Sigmoid colon (tissue), 7 donors: ENCODE measurements around the gene RARA. TPM values are rescaled to one million over a fixed set of nuclear protein-coding genes. Genes with fewer than 3 reads are reported as not detected.
A peak's percentile ranks its signal among the peaks of the same experiment; 100 is the strongest.

ENCODE experiments used
- DNase-seq: peaks from one replicate; pipeline ENCODE4 v3.0.0-alpha.2; 2019
- H3K27ac ChIP-seq, 4 donors: fragments of 200-600 bp; sonication (generic); one replicate each; pipeline ENCODE4 v1.5.1; 2016 to 2019; ENCODE audit warnings: mild to moderate bottlenecking in 1 of 4
- H3K27me3 ChIP-seq, 3 donors: fragments of 200-600 bp; sonication (generic); one replicate each; pipeline ENCODE4 v1.5.1; 2019; ENCODE audit warnings: mild to moderate bottlenecking in 1 of 3
- H3K36me3 ChIP-seq, 4 donors: fragments of 200-600 bp; sonication (generic); one replicate each; pipeline ENCODE4 v1.5.1; 2016 to 2019
- H3K4me1 ChIP-seq, 4 donors: fragments of 200-600 bp; sonication (generic); one replicate each; pipeline ENCODE4 v1.5.1; 2017 to 2019
- H3K4me3 ChIP-seq, 4 donors: fragments of 200-600 bp; sonication (generic); one replicate each; pipeline ENCODE4 v1.5.1; 2017 to 2019; ENCODE audit warnings: mild to moderate bottlenecking in 2 of 4, moderate library complexity in 1 of 4
- H3K9me3 ChIP-seq, 4 donors: fragments of 200-600 bp in 3 of 4; sonication (generic) in 3 of 4; one replicate each; pipeline versions ENCODE4 v1.5.1 to v1.6.1; 2013 to 2019
- CTCF ChIP-seq, 4 experiments: fragments of 450-650 bp in 3 of 4; fragments of 200-600 bp in 1 of 4; IDR thresholded peaks; one replicate each; pipeline ENCODE4 v1.5.1; 2016 to 2019; ENCODE audit warnings: antibody characterized with exemption in 4 of 4, mild to moderate bottlenecking in 3 of 4, moderate library complexity in 2 of 4
- EP300 ChIP-seq, 4 donors: sonication (generic); formaldehyde crosslinking; IDR thresholded peaks; one replicate each; pipeline ENCODE4 v1.6.1; 2017; ENCODE audit warnings: antibody characterized with exemption in 4 of 4
- POLR2A ChIP-seq, 2 donors: fragments of 450-650 bp; IDR thresholded peaks; one replicate each; pipeline ENCODE4 v1.6.1; 2016; ENCODE audit warnings: antibody characterized with exemption in 2 of 2, mild to moderate bottlenecking in 2 of 2, moderate library complexity in 2 of 2
- POLR2AphosphoS5 ChIP-seq, 4 donors: sonication (generic); formaldehyde crosslinking; IDR thresholded peaks; one replicate each; pipeline ENCODE4 v1.6.1; 2017; ENCODE audit warnings: antibody characterized with exemption in 4 of 4
- WGBS, 2 donors: extraction: QIAGEN DNeasy Blood & Tissue Kit; methylation state at CpG; one replicate each; pipeline ENCODE4 v1.1.7; 2013; 5-methylcytosine and 5-hydroxymethylcytosine counted together
- intact Hi-C: fragments of 100-400 bp; cut with DNase I; formaldehyde crosslinking; loops from one replicate; pipeline ENCODE4 v1.15.1; 2023
- polyA plus RNA-seq, 3 donors: library from polyadenylated mRNA; stranded (reverse); fragments of 200-250 nt; gene quantifications; one replicate each; pipeline ENCODE4 v1.2.3, GENCODE V29; 2013
- total RNA-seq, 4 donors: library from RNA; depleted of rRNA; stranded (reverse); fragments of >200 nt; gene quantifications; one replicate each; pipeline ENCODE4 v1.1.0, GENCODE V29; 2016
- donor health status: healthy with polysubstance abuse.
- donor health status: Bipolar disorder and iron deficiency.
- donor health status: healthy.

RARA gene
- total and polyA plus RNA-seq, 7 donors, result 15.8 to 29.6 (median 26.4) TPM

DNA sequence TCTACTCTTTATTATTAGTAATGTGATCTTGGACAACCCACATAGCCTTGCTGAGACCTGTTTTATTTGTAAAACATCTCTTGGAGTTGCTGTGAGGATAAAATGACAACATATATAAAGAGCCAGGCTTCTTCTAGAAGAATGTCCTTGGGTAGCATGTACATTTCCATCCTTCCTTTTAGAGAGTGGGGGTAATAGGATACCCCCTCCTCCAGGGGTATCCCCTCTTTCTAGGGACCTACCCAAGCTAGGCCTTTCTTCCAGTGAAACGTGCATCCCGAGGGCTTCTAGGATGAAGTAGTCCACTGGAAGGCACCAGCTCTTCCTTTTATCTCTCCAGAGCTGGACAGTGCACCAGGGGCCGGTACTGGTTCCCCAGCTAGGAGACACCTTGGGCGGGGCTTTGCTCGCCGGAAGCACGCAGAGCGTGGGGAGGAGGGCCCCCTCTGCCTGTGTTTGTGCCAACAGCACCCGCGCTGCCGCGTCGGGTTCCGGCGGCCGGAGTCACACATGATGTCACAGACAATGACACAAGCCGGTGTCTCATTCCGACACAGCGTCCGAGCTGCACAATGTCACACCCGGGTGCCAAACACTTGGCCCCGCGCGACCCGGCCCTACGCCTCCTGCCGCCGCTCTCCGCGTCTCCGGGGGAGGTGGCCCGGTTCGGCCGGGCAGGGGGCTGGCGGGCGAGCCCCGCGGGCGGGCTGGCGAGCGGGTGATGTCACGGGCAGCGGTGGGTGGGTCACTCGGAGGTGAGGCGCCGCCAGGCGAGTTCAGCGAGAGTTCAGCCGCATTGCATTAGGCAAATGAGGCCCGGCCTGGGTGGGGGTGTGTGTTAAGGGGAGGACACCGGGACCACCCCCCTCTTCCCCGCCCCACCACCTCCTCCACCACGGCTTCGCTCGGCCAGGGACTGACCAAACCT lies 32.2 kb downstream of the RARA start:
- TF ChIP-seq POLR2A (IDR thresholded peaks at IDR 0.05), result peak; percentile 49 to 55
- peak in 2 of 4 donors; percentile 53 to 94 for TF ChIP-seq EP300 (IDR thresholded peaks at IDR 0.05)
- TF ChIP-seq POLR2AphosphoS5 (IDR thresholded peaks at IDR 0.05), result peak; percentile 87 to 95 (median 90)
- no peak for TF ChIP-seq CTCF (IDR thresholded peaks at IDR 0.05)
- DNase-seq, result peak; percentile 97
- intact Hi-C loops, result loop anchor here (5.0 kb wide), 1 partner anchor 239 kb away; the partner anchor contains the start of gene NR1D1

DNA sequence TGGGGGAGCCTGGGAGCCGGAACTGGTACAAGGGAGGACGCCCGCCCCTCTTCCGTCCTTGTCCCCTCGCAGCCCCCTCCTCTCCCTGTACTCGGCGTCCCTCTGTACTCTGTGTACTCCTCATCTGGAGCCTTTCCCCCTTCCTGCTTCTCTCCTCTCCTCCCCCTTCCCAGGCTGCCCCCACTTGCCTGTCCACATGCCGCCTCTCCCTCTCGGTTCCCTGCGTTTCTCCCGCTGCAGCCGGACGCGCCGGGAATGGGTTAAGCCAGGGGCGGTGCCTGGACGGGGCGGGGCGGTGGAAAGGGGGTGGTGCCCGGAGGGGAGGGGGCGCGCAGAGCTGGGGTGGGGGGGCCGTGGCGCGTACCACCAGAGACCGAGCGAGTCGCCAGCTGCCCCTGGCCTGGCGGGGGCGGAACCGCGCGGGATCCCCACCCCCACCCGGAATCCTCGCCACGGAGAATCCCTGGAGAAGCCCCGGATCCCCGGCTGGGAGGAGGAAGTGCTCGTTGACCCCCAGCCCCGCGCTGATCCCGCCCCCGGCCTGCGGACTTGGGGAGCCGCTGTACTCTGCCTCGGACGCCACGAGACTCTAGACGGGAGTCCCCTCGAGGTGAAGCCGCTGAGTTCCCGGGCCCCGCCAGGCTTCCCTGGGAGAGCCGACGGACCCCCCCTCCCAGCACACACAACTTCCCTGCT lies 33.0 kb downstream of the RARA start:
- DNase-seq, result peak; percentile 92
- intact Hi-C loops, result loop anchor here (2.0 to 5.0 kb wide), 2 partner anchors 23 to 240 kb away; partner anchors contain the start of gene NR1D1
- Histone ChIP-seq H3K4me3 (peak overlapping the region; percentile 61 to 83 (median 82)), H3K4me1 (peaks cover 0 to 80% (median 65%) of the 10 kb centered on the region in 4 donors), H3K27ac (peak overlapping the region; percentile 94 to 99 (median 96)), H3K36me3 (no peaks in the 10 kb centered on the region), H3K27me3 (no peaks in the 10 kb centered on the region), H3K9me3 (no peaks in the 10 kb centered on the region)
- TF ChIP-seq CTCF (IDR thresholded peaks at IDR 0.05) (no peak), POLR2AphosphoS5 (IDR thresholded peaks at IDR 0.05) (peak; percentile 75 to 88 (median 84)), POLR2A (IDR thresholded peaks at IDR 0.05) (peak; percentile 38 to 58), EP300 (IDR thresholded peaks at IDR 0.05) (no peak)
- 2% methylated on average over 55 of the region's 55 CpGs for WGBS, 2 donors

More for the DNA sequence above, 32.2 kb downstream of the RARA start:
- no peaks in the 10 kb centered on the region for H3K9me3 ChIP-seq
- WGBS, 2 donors, result 0 to 1% methylated on average over 55 of the region's 55 CpGs
- H3K4me1 ChIP-seq, result peaks cover 0 to 79% (median 61%) of the 10 kb centered on the region in 4 donors
- H3K4me3 ChIP-seq, result peak overlapping the region; percentile 61 to 83 (median 82)
- H3K27ac ChIP-seq, result peak overlapping the region; percentile 94 to 99 (median 96)
- H3K36me3 ChIP-seq, result no peaks in the 10 kb centered on the region
- no peaks in the 10 kb centered on the region for H3K27me3 ChIP-seq

- peak overlapping the region; percentile 61 to 83 (median 82) for H3K4me3 ChIP-seq
- WGBS, 2 donors, result 5 to 13% methylated on average over 38 of the region's 38 CpGs
- no peak for DNase-seq
- no peaks in the 10 kb centered on the region for H3K9me3 ChIP-seq
- H3K4me1 ChIP-seq, result peaks cover 0 to 80% (median 68%) of the 10 kb centered on the region in 4 donors
- peak overlapping the region; percentile 94 to 99 (median 96) for H3K27ac ChIP-seq
- intact Hi-C loops, result loop anchor here (2.0 to 5.0 kb wide), 2 partner anchors 24 to 240 kb away; partner anchors contain the start of gene NR1D1
- no peaks in the 10 kb centered on the region for H3K36me3 ChIP-seq
- TF ChIP-seq POLR2A (IDR thresholded peaks at IDR 0.05) (peak in 1 of 2 donors; percentile 11), CTCF (IDR thresholded peaks at IDR 0.05) (no peak)
- no peaks in the 10 kb centered on the region for H3K27me3 ChIP-seq
Observed at GRCh38 chr17:40342504-40343218, 33.7 kb downstream of the RARA start.
